Brain pericyte (primary cell): ENCODE results near the gene SPATA32.
"Not testable (repeated sequence)": the region's sequence is repeated elsewhere in the genome, so short reads cannot be mapped to it uniquely, and the experiment has no call there.

Source experiments
- DNase-seq: peaks from one replicate; pipeline ENCODE4 v3.0.0-alpha.2; 2012; ENCODE audit warnings: low read depth, low spot score

Gene SPATA32

GRCh38 chr17:45261577-45262515 lies at the start of gene SPATA32:
Gene SPATA32 (minus strand): TSS chr17:45262094. CDS start chr17:45262016, 78 bp downstream.
- DNase-seq = no peak

GRCh38 chr17:45311401-45311759 lies 49.5 kb upstream of the SPATA32 start:
- no peak for DNase-seq

GRCh38 chr17:45310380-45311324 lies 48.8 kb upstream of the SPATA32 start:
- no peak for DNase-seq

GRCh38 chr17:45309400-45309799 lies 47.5 kb upstream of the SPATA32 start:
- no peak for DNase-seq

- no peak for DNase-seq
Measured at GRCh38 chr17:45308840-45309239, 46.9 kb upstream of the SPATA32 start.

- DNase-seq = no peak
Measured at GRCh38 chr17:45308016-45308365, 46.1 kb upstream of the SPATA32 start.

- DNase-seq = peak; percentile 58
Measured at GRCh38 chr17:45307290-45308015, 45.6 kb upstream of the SPATA32 start.

GRCh38 chr17:45306623-45307022 lies 44.7 kb upstream of the SPATA32 start:
- DNase-seq = no peak

GRCh38 chr17:45306094-45306493 lies 44.2 kb upstream of the SPATA32 start:
- DNase-seq = no peak

- no peak for DNase-seq
Measured at GRCh38 chr17:45305530-45306087, 43.7 kb upstream of the SPATA32 start.

GRCh38 chr17:45302649-45303173 lies 40.8 kb upstream of the SPATA32 start:
- no peak for DNase-seq

- DNase-seq = not testable (repeated sequence)
Measured at GRCh38 chr17:45302220-45302619, 40.3 kb upstream of the SPATA32 start.

- DNase-seq = no peak
Measured at GRCh38 chr17:45301674-45302073, 39.8 kb upstream of the SPATA32 start.

- DNase-seq = no peak
Measured at GRCh38 chr17:45300060-45300751, 38.3 kb upstream of the SPATA32 start.

GRCh38 chr17:45299361-45299760 lies 37.5 kb upstream of the SPATA32 start:
- DNase-seq = no peak

GRCh38 chr17:45298546-45299285 lies 36.8 kb upstream of the SPATA32 start:
- no peak for DNase-seq

GRCh38 chr17:45296833-45297124 lies 34.9 kb upstream of the SPATA32 start:
- DNase-seq = no peak

GRCh38 chr17:45296003-45296832 lies 34.3 kb upstream of the SPATA32 start:
- no peak for DNase-seq

GRCh38 chr17:45294506-45294905 lies 32.6 kb upstream of the SPATA32 start:
- DNase-seq = no peak
